Kidney epithelial cell (primary cell): ENCODE data around the gene SCARB1. TPM values are rescaled to one million over a fixed set of nuclear protein-coding genes. Genes with fewer than 3 reads are reported as not detected.

Experiments used
- DNase-seq: peaks from one replicate; pipeline ENCODE4 v3.0.0-alpha.2; 2010; ENCODE audit warnings: low read depth
- H3K27me3 ChIP-seq: 2 replicates; pipeline ENCODE4 v1.6.0; 2011; ENCODE audit warnings: low read length; ENCODE audit not compliant: control insufficient read depth, insufficient read depth
- H3K36me3 ChIP-seq: 2 replicates; pipeline ENCODE4 v1.5.1; 2011; ENCODE audit warnings: low read length; ENCODE audit not compliant: control insufficient read depth, insufficient read depth
- H3K4me3 ChIP-seq: 2 replicates; pipeline ENCODE4 v1.5.1; 2011; ENCODE audit warnings: low read depth, mild to moderate bottlenecking, control low read depth, low read length
- total RNA-seq: library from RNA; depleted of rRNA; stranded (reverse); fragments of >200 nt; gene quantifications from 2 replicates; pipeline ENCODE4 v1.2.3, GENCODE V29; 2015
- TF ChIP-seq, protein P1 (sequence below): IDR thresholded peaks from 2 replicates; pipeline ENCODE4 v1.5.1; 2011; ENCODE audit warnings: mild to moderate bottlenecking, moderate library complexity, low read length, control low read depth, inconsistent platforms; ENCODE audit not compliant: insufficient read depth, poor library complexity, severe bottlenecking

Gene SCARB1
- total RNA-seq, 1 donor from 2014 or later: 30.0 TPM

DNA sequence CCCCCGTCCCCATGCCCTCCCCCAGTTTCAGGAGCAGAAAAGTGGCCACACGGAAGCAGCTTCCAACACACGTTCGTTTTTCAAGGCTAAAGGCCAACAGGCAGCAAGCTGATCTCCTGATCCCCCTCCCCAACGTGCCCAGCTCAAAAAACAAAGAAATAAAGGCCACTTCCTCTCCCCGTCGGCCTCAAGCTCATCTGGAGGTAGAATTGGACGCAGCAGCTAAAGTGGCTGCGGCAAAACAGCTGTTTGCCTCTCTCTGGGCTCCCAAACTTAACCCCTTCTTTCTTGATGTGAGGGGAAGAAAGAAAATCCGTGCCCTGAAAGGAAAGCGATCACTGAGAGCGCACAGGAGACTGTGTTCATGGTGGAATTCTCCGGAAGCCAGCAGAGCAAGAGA lies 66.3 kb downstream of the SCARB1 start:
- Histone ChIP-seq H3K4me3 (no peak overlapping the region), H3K36me3 (no peaks in the 10 kb centered on the region), H3K27me3 (no peaks in the 10 kb centered on the region)
- TF ChIP-seq, protein P1, sequence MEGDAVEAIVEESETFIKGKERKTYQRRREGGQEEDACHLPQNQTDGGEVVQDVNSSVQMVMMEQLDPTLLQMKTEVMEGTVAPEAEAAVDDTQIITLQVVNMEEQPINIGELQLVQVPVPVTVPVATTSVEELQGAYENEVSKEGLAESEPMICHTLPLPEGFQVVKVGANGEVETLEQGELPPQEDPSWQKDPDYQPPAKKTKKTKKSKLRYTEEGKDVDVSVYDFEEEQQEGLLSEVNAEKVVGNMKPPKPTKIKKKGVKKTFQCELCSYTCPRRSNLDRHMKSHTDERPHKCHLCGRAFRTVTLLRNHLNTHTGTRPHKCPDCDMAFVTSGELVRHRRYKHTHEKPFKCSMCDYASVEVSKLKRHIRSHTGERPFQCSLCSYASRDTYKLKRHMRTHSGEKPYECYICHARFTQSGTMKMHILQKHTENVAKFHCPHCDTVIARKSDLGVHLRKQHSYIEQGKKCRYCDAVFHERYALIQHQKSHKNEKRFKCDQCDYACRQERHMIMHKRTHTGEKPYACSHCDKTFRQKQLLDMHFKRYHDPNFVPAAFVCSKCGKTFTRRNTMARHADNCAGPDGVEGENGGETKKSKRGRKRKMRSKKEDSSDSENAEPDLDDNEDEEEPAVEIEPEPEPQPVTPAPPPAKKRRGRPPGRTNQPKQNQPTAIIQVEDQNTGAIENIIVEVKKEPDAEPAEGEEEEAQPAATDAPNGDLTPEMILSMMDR: no peak
- no peak for DNase-seq

DNA sequence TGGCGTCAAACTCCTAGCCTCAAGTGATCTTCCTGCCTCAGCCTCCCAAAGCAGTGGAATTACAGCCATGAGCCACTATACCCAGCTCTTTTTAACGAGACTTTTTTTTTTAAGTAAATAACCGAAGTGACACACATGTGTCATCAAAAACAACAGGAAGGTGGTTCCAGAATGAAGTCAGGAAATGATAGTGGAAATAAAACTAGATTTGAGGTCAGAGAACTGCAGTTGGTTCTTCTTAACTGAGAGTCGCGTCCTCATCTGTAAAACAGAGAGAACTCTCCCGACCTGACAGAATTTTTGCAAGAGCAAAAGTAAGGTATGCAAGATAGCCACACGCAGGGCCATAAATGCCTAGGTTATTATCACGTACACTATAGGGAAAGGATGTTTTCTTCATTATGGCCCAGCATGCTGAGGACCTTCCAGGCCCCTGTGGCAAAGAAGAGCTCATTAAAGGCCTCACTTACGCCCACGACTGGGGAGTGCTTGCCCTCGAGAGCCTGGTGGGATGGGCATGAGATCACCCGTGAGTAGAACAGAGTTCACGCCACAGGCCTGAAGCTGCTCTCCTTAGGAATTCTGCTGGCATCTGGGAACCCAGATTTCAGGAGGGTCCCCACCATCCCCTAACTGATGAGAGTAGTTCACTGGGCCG lies 67.2 kb downstream of the SCARB1 start:
- DNase-seq: no peak
- H3K36me3 ChIP-seq: no peaks in the 10 kb centered on the region
- TF ChIP-seq, protein P1: no peak
- no peaks in the 10 kb centered on the region for H3K27me3 ChIP-seq
- H3K4me3 ChIP-seq: no peak overlapping the region

DNA sequence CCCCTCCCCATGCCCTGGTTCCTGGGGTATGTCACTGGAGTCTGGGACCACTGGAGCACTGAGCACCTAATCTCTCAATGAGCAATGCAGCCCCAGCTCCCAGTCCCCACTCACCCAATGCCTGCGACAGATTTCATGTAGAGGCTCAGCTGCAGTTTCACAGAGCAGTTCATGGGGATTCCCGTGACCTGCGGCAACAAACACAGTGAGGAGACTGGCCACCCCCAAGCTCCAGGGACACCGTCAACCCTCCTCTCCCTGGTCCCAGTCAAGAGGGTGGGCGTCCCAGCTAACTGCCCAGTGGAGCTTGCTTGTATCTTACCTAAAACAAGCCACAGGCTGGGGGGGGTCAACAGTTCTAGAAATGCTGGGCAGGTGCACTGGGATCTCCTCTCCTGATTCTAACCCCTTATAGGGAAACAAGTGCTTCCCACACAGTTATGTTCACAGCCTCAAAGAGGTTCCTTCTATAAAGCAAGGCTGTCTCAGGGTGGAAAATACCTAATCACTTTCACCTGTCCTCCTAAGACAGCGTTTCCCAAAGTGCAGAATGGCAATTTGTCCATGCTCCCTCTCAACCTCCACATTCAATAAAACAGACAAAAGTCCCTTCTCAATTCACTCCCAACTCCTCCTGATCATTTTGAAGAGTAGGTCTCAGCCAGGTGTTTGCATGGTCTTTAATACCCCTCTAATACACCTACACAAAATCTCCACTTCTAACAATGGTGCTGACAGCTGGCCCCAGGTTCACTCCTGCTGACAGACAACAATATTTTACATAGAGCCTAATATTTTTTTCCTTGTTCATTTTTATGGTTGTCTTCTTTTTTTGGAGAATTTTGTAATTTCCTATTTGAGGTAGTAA lies 68.3 kb downstream of the SCARB1 start:
- H3K27me3 ChIP-seq: no peaks in the 10 kb centered on the region
- no peak for DNase-seq
- TF ChIP-seq, protein P1: no peak
- no peaks in the 10 kb centered on the region for H3K36me3 ChIP-seq
- H3K4me3 ChIP-seq: no peak overlapping the region

DNA sequence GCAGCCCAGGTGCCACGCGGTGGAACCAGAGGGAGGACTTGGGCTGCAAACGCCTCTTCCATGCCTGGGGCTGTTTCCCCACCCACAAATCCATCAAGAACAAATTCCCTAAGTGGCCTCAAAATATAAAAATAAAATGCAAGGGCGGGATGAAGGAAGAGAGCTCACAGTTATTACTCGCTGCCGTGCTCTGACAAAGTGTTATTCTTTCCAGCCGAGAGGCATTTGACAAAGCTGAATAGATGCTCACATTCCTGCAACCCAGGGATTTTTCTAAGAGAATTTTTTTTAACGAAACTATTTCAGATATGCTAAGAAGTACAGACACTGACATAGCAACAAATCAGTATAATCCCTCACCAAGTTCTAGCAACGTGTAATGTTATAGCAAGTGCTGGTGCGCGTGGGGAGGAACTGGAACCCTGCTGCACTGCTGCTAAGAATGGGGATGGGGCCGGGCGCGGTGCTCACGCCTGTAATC lies 70.7 kb downstream of the SCARB1 start:
- no peak for DNase-seq
- Histone ChIP-seq H3K36me3 (no peaks in the 10 kb centered on the region), H3K4me3 (no peak overlapping the region), H3K27me3 (no peaks in the 10 kb centered on the region)
- TF ChIP-seq, protein P1: no peak

DNA sequence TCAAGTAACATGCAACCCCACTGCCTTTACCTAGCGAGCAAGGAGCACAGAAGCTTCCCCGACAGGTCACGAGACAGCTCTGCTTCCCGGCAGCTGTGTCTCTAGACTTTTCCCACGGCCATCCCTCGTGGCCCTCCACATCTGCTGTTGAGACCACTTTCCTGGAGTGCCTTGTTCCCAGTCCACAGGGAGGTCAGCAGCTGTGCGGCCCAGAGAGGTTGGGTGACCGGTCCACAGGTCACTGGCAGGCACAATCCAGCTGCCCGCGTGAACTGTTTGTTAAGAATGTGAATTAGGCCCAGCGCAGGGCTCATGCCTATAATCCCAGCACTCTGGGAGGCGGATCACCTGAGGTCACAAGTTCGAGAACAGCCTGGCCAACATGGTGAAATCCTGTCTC lies 71.5 kb downstream of the SCARB1 start:
- Histone ChIP-seq H3K4me3 (no peak overlapping the region), H3K27me3 (no peaks in the 10 kb centered on the region), H3K36me3 (no peaks in the 10 kb centered on the region)
- TF ChIP-seq, protein P1: no peak
- DNase-seq: no peak
